Brain microvascular endothelial cell (primary cell): Measurements from ENCODE around the gene C3orf62.
"Not testable (repeated sequence)": the region's sequence is repeated elsewhere in the genome, so short reads cannot be mapped to it uniquely, and the experiment has no call there.

Experiments used
- DNase-seq: peaks from one replicate; pipeline ENCODE4 v3.0.0-alpha.2; 2020
- H3K27ac ChIP-seq: fragments of 250-450 bp; sonication (Bioruptor Pico); 2 replicates; pipeline ENCODE4 v1.5.1; 2020; ENCODE audit warnings: mild to moderate bottlenecking, moderate library complexity
- H3K27me3 ChIP-seq: fragments of 250-450 bp; sonication (Bioruptor Pico); replicated peaks from 2 replicates; pipeline ENCODE4 v1.5.1; 2020; ENCODE audit warnings: mild to moderate bottlenecking
- H3K36me3 ChIP-seq: fragments of 250-450 bp; sonication (Bioruptor Pico); replicated peaks from 2 replicates; pipeline ENCODE4 v1.5.1; 2020; ENCODE audit warnings: mild to moderate bottlenecking
- H3K4me3 ChIP-seq: 2 replicates; pipeline ENCODE4 v1.5.1; 2011; ENCODE audit warnings: low read depth, mild to moderate bottlenecking, control low read depth, low read length, moderate library complexity
- CTCF ChIP-seq: IDR thresholded peaks from 2 replicates; pipeline ENCODE4 v1.5.1; 2011; ENCODE audit warnings: low read depth, mild to moderate bottlenecking, moderate library complexity, low read length, control low read depth, inconsistent platforms; ENCODE audit errors: missing control alignments
- in situ Hi-C: cut with HindIII; loops from 2 replicates; pipeline ENCODE4 v1.10.0; 2017; ENCODE audit warnings: low sequenced_read_pairs, low pct_ligation_motif_present

The C3orf62 gene

DNA sequence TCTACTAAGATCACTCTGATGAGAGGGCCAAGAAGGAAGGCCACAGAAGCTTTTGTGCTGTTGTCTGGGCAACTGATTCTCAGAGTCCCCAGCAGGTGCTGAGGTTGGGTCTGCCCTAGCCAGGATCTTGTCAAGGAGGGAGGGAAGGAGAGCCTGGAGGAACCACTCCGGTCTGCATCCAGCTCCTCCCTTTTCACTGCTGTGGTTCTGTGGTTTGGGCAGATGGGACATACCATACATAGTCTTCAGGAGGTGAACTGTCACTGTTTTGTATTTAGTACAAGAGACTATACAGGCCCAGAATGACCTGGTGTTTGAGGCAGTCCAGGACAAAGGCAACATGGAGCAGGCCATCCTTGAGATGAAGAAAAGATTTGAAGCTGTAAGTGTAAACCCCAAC, 21.9 kb downstream of the C3orf62 start:
- no peak overlapping the region for H3K4me3 ChIP-seq
- no peaks in the 10 kb centered on the region for H3K27me3 ChIP-seq
- in situ Hi-C loops: no loop called here
- H3K36me3 ChIP-seq: no peaks in the 10 kb centered on the region
- no peak for TF ChIP-seq CTCF
- DNase-seq: no peak
- no peak overlapping the region for H3K27ac ChIP-seq

- in situ Hi-C loops: no loop called here
- DNase-seq: no peak
- Histone ChIP-seq H3K27ac (no peak overlapping the region), H3K36me3 (no peaks in the 10 kb centered on the region), H3K27me3 (no peaks in the 10 kb centered on the region), H3K4me3 (no peak overlapping the region)
- no peak for TF ChIP-seq CTCF
These were observed 23.5 kb downstream of the C3orf62 start for GRCh38 chr3:49253512-49253911.

DNA sequence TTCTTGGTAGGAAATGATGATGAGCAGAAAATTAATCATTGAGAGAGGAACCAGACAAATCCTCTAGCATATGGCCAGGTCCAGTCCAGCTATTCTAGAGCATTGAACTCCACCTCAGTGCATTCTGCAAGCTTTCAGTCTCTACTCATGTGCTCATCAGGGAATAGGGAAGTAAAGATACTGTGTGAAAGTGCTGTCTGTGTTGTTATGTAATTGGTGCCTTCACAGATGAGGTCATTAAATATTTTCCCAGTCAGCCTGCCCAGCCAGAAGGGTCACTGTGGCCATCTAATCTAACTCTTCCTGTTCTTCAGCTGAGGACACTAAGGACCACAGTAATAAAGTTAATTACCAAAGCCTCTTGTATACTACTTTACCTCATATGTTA, 28.2 kb downstream of the C3orf62 start:
- in situ Hi-C loops: no loop called here
- Histone ChIP-seq H3K36me3 (peaks cover 4% of the 10 kb centered on the region), H3K4me3 (no peak overlapping the region), H3K27ac (no peak overlapping the region), H3K27me3 (no peaks in the 10 kb centered on the region)
- DNase-seq: peak; percentile 25
- TF ChIP-seq CTCF: no peak

- Histone ChIP-seq H3K36me3 (peaks cover 4% of the 10 kb centered on the region), H3K27me3 (no peaks in the 10 kb centered on the region), H3K27ac (no peak overlapping the region), H3K4me3 (no peak overlapping the region)
- in situ Hi-C loops: no loop called here
- no peak for DNase-seq
- TF ChIP-seq CTCF: no peak
These were observed 32.3 kb downstream of the C3orf62 start for GRCh38 chr3:49244581-49245205.

- in situ Hi-C loops, H3K4me3 ChIP-seq, H3K27ac ChIP-seq, H3K27me3 ChIP-seq, DNase-seq, H3K36me3 ChIP-seq: not testable (repeated sequence)
These were observed 36.9 kb downstream of the C3orf62 start for GRCh38 chr3:49240091-49240490.

- in situ Hi-C loops: no loop called here
- no peak for TF ChIP-seq CTCF
These were observed 38.5 kb downstream of the C3orf62 start for GRCh38 chr3:49238274-49239127.

More at GRCh38 chr3:49238274-49239127, 38.5 kb downstream of the C3orf62 start:
- Histone ChIP-seq H3K4me3 (no peak overlapping the region), H3K27ac (peak overlapping the region; percentile 9), H3K36me3 (no peaks in the 10 kb centered on the region), H3K27me3 (no peaks in the 10 kb centered on the region)
- peak; percentile 41 for DNase-seq
